ENCODE results near the gene CNTFR.

Gene CNTFR

DNA sequence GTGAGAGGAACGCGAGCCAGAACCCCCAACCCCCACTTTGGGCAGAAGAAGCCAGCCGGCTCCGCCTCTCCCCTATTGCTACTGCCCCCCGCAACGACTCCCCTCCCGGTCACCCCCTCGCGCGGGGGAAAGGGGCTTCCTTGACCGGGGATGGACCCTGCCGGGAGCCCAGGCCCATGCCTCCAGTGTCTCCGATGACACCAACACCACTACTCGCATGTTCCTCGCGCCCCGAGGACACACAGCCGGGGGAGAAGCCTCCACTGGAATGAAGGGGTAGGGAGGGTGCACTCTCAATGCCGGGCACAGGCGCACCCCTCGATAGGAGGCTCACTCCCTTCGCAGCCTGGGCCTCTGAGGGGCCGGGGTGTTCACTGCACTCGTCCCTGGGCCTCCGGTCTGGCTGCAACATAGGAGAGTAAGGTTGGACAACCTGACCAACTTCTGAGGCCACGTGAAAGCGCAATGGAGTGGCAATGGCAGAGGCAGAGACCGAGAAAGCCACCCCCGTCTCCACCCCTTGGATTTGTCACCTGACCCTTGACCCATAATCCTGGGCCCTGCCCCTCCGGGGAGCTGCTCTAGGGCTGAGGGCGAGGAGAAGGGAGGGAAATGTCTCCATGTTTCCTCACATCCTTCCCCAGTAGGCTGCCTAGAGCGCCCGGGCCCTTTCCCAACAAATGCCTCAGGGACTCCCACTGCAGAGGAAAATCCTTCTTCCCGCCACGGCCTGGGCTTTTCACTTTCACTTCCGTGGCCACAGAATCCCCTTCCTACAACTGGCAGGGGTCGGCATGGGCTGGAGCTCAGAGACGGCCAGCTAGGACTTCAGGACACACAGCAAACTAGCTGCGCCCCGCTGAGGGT, 1.1 kb upstream of the CNTFR start:
- DNase-seq, result peak; percentile 37

DNA sequence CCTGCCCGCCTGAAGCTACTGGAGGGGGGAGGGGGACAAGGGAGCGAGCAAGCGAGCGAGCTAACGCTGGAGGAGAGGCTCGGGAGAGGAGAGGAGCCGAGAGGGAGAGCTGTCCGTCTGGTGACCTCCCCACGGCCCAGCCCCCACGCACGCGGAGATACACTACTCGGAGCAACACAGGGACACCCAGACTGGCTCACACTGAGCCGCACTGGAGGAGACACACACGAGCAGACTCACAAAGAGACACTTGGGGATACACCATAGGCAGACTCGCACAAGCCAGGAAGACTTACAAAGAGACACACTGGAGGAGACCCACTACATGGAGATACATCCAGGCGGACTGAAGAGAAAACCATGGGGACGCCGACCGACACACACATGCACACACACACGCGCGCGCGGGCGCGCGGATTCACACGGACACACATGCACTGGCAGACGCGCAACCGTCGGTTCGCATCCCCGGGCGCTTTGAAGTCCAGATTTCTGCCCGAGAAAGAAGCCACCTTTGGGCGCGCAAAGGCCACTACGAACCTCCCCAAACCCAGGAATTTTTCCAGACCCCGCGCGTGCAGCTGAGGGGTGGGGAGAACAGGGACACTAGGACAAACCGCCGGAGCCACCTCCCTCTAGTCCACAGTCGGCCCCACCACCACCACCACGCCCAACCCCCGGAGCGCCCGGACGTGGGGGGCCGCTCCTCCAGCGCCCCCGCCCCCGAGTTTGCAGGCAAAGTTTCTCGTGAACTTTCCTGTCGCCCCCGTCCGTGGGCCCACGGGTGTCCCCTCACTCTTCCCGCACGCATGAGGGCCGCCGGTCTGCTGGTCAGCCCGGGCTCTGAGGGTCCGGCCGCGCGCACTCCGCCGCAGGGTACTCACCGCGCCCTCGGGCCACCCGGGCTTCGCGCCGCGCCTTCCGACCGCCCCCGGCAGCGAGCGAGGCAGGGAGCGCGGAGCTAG, 571 bp downstream of the CNTFR start:
- DNase-seq, result peak; percentile 61

DNA sequence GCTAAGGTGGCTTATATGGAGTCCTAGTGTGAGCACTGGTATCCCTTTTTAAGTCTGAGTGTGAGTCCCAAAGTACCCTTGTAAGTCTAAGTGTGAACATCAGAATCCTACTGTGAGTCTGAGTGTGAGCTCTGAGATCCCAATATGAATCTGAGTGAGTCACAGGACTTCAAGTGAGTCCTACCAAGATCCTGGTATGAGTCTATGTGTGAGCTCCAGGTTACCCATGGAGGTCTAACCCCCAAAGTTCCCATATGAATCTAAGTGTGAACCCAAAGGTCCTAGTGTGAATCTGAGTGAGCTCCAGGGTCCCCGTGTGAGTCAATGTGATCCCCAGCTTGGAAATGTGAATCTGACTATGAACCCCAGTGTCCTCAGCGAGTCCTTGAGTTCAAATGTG, 2.3 kb downstream of the CNTFR start:
- no peak for DNase-seq

DNA sequence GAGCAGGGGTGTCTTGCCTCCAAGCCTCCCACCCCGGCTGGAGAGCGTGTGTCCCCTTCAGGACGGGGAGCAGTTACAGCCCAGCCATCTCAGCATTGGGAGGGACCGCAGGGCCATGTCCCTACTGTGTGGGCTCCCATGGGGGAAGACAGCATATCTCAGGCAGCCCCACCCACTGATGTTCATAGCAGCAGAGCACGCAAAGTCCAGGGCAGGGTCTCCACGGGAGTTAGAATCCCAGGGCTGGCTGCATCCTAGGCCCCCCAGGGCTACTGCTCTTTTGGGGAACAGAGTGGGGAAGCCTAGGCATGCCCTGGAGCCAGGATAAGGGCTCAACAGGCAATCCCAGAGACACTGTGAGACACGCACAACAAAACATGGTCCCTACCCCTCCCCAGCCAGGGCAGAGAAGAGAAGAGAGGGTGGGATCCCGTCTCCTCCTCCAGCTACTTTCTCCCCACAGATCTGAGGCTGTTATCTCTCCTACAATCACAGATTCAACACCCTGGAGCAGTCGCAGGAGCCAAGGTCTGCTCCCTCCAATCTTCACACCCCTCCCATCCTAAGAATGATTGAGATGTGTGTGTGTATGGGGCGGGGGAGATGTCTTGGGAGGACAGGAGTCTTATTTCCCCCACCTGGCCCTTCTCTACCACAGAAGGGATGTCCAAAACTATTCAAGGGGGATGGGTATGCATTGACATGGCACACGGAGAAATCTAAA, 3.4 kb downstream of the CNTFR start:
- DNase-seq, result no peak

DNA sequence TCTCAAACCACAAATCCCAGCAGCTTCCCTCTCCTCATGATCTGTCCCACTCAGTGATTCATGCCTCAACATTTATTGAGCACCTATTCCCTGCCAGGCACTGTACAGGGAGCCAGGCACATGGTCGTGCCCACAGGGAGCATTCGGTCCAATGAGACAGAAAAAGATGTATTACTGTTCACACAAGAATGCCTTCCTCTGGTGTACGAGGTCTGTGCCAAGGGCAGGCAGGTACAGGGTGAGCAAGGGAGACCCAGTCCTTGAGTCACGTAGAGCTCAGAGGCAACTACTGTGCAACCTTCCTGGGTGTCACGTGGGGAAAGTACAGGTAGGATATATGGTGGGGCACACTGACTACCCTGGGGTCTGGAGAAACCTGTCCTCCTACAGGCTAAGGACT, 4.6 kb downstream of the CNTFR start:
- DNase-seq, result no peak

DNA sequence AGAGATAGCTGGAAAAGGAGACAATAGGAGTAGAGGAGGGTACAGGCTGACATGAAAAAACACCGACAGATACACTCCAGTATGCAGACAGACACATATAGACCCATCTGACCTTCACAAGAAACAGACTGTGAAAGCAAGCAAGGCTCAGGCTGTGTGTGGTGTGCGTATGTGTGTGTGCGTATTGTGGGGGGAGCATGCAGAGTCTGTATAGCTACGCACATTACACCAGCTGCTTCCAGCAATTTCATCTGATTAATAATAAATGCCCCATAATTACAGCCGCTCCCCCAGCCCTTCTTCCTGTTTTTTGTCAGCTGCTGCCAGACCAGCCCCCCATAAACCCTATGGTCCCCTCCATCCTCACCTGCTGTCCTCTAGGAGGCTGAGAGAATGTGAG, 6.7 kb downstream of the CNTFR start:
- no peak for DNase-seq

DNA sequence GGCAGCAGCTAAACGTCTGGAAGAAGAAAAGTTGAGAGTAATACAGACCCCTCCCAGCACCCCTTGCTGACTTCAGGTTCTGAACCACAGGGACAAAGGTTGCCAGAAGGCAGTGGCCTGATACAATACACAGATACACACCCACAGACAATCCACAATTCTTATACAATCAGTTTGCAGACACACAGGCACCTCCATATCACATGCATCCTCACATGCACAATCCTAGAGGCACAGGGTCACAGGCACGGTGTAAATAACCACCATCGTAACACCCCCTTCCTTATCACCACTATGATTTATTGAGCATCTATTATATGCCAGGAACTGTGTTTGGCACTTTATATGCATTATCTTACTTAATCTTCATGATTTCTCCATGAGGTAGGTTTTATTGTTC, 8.2 kb downstream of the CNTFR start:
- no peak for DNase-seq

DNA sequence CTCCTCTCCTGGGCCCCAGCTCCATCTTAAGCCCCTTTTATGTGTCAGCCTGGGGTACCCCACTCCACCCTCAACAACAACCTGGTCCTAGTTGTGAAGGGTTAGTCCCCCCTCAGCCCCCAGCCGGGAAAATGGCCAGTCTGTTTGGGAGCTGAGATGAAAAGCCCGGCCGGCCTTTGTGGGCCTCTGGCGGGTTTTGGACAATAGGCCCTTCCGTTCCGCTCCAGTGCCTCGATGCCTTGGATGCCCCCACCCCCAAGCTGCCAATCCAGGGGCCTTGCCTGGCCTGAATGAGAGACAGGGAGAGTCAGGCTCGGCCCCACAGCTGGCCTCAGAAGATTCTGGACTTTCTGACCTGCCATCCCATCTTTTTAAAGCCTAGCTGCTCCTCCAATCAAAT, 9.2 kb downstream of the CNTFR start:
- peak; percentile 34 for DNase-seq

DNA sequence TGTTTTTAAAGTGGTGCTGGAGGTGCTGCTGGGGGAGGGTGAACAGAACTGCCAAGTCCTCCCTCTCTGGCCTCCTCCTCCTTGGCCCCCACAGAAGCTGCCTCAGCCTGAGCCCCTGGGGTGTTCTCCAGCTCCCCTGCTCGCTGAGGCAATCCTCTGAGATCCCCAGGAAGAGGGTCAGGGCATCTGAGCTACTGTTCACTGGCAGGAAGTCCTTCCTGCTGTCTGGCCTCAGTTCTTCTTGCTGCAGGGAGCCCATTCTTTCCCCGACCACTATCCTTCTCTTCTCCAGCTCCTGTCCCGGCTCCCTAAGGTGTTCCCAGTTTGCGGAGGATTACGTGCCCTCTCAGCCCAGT, 9.7 kb downstream of the CNTFR start:
- DNase-seq, result no peak

DNA sequence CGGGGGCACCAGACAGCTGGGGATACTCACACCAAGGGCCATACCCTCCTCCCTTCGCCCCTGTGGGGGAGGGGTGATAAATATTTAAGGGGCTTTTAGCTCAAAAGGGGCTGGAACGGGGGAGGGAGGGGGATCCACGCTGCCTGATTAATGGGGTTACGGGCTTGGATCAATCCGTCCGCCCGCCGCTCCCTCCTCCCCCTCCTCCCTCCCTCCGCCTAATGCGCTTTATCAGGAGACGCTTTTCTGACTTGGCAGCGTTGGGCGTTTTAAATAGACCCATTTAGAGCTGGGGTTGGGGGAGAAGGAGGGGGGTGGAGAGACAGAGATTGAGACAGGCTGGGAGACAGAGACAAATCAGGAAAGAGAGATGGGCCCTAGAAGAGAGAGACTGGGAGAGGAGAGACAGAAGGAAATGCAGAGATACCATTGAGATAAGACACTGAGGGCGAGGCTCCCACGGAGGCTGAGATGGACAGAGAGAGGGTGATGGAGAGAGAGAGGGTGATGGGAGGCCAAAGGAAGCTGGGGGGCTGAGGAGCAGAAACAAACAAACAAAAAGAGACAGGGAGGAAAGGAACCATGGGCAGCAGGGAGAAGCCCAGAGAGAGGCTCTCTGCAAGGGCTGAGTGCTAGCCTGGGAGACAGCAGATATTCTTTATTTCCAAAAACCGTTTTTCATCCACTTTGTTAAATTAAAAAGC, 10.3 kb downstream of the CNTFR start:
- peak; percentile 93 for DNase-seq

DNA sequence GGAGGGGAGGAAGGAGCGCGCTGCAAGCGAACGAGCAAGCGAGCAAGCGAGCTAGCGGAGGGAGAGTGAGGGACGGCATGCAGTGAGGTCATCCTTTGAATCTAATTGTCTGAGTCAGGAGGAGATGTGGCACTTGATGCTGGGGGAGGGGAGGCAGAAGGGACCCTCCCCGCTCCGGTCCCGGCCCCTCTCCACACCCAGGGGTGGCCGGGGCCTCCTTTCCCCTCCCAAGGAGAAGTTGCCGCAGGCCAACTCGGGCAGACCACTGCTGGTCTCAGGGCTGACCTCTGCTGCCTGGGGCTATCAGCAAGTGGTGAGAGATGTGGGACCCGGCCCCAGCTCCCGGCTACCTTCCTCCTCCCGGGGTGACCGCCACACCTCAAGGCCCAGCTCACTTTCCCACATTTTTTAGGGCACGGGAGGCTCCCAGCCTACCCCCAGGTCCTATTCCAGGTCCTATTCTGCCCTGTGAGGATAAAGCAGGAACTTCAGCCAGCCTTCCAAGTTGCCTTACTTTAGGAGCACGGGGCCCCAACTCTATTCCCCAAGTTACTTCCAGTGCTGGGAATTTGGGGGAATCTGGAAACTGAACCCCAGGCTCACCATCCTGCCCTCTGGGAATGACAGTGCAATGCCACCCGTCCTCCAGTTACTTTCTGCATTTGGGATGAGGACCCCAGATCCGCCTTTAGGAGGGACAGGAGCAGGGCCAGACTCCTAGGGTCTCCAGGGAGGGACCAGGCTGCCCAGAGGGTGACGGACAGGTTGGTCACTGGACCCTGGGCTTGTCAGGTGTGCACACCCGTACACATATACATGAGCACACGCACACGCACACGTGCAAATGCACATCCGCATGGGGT, 11.1 kb downstream of the CNTFR start:
- peak; percentile 75 for DNase-seq

DNA sequence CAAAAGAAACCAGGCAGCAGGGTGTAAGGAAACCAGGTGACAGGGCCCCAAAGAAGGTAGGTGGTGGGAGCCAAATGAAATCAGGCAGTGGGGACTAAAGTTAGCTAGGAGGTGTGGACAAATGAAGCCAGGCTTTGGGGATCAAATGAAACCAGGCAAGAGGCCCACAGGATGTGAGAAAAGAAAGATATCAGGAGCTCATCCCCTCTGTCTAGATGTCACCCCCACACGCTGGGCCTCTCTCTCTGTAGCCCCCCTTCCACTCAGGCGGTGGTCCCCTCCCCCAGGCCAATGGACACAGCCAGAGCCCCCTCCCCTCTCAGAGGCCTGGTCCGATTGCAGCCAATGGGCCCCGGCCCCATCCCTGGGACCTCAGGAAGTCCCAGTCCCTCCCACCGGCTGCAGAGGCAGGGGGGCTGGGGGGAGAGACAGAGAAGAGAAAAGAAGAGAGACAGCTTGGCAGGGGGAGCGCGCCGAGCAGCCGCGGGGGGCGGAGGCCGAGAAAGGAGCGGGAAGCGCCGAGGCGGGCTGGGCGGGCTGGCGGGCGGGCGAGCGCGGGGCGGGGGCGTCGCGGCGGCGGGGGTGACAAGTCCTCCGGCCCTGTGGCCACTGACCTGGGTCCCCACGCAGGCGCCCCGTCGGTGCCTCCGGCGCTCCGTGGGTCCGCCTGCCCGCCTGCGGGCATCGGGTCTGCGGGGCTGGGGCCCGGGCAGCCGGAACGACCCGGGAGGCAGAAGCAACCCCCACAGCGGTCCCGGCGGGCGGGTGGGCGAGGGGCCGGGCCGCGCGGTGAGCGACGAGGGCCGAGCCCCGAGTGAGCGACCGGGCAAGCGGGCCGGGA, 11.9 kb downstream of the CNTFR start:
- peak; percentile 88 for DNase-seq

DNA sequence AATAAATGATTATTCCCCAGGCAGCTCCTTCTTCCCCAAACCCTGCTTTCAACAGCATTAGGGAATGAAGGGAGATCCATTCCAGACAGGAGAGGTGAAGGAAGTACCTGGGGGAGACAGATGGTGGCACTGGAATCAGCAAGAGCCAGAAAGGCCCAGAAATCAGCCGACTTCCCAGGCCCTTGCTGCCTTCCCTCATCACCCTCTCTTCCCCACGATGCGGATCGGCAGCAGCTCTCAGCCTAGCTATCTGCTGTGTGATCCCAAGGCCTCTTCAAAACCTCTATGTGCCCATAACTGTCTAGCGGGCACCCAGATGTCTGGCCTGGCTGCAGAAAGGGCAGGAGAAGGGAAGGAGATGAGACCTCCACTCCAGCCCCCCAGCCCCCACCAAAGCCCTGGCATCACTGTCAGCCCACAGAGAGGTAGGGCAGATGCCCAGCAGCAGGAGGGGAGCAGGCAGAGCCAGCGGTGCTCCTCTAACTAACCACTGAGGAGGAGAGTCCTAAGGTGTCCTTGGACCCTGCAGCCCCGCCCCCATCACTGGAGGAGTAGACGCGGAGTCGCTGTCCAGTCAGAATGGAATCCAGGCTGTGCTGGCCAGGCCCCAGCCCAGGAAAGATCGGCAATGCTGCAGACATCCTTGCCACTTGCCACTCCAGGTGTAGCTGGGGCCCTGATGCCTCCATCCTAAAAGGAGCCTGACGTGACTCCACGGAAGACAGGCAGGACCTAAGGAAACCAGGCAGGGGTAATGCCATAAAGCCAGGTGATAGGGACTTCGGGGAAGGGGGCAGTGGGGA, 12.7 kb downstream of the CNTFR start:
- peak; percentile 33 for DNase-seq

DNA sequence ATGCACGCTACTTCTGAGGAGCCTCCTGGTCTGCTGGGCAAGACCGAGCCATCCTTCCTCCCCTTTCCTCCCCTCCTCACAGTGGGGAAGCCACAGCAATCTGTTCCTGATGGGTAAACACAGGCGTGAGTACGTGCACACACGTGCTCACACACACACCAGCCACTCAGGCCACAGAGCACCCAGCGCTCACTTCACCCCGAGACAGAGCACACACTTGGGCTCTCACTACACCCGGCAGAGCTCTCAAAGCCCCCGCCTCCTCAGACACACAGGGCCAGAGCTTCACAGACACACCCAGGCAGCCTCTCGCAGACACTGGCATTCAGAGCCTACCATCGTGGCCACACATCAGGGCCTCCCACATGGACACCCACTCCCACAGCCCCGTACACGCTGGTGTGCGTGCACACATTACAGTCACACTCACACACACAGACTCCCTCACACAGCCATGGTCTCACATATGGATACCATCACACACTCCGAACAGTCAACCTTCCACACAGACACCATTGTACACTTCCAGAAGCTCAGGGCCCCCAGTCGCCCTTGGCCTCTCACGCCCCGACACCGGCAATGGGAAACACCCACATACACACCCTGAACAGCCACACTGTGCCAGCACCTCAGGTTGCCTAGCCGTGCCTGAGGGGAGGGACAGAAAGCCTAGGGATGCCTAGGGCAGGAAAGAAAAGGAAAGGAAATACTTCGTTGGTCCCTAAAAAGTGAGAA, 13.5 kb downstream of the CNTFR start:
- no peak for DNase-seq

DNA sequence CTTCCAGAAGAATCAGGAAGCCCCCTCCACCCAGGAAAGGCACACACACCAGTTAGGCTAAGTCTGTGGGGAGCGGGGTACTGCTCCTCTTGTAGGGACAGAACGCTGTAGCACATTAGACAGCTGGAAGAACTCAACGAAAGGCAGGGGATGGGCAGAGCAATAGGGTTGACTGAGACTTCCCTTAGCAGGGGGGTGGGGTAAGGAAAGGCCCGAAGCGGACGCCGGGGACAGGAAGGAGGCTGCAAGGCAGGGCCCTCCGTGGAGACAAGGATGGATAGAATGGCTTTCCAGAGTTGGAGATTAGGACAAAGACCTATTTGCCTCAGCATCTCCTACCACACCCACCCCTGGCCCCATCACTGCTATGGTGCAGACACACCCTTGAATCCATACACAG, 14.3 kb downstream of the CNTFR start:
- no peak for DNase-seq

DNA sequence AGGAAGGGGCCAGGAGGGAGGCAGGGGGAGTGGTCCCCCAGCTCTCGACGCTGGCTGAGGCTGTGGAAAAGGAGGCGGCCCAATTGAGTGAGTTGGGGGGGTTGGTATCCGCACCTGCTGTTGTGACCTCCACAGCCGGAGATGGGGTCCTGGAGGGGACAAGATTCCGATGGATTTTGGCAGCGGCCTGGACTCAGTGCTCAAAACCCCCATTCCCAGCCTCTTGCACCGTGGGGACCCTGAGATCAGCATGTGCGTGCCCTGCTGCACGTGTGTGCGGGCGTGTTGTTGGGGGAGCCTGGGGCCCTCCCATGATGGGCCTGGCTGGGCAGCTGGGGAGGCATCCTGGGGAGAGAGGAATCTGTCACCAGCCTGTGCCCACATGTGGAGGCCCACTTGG, 15.0 kb downstream of the CNTFR start:
- DNase-seq, result no peak

DNA sequence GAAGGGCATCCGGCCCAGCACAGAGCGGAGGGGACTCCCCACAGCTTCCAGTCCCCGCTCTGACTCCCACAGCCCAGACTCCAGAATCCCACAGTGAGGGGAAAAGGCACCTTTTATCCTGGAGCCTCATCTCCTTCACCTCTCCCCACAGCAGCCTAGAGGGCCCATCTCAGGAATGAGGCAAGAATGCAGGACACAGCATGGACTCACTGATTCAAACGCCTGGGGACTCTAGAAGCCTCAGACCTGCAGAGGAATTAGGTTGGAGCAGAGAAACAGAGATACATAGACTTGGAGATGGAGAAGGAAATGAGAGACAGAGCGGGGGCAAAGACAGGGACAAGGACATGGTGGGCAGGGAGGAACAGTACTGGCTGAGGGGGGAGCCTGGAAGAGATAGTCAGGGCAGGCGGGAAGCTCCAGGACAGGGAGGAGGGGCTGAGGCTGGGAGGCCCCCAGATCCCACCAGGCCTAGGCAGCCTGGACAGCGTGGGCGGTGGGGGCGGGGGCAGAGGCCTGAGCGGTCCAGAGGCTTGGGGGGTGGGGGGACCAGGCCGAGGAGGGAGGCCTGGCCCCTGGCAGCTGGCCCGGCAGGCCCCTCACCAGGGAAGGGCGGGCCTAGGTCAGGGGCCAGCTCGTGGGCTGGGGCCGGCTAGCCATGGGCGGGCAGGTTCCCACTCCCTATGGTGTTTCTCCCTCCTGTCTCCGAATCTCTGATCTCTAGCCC, 15.8 kb downstream of the CNTFR start:
- DNase-seq, result no peak

DNA sequence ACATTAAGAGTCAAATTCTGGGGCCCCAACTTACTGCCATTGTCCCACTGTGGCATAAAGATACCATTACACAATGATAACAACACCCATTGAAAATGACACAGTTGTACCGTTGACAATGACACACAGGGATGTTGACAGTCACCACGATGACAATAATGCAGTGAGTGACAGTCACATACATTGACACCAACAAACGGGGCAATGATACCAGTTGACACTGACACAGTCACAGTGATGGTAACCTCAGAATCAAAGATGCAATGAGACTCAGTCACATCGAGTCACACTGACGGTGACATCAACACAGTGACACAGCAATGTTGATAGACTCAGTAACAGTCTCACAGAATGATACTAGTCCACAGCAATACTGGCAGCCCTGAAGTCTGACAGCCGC, 16.9 kb downstream of the CNTFR start:
- DNase-seq, result no peak
